ENCODE measurements around the gene POLDIP2. TPM values are rescaled to one million over a fixed set of nuclear protein-coding genes. Genes with fewer than 3 reads are reported as not detected.

Gene POLDIP2
- total RNA-seq, 6 experiments from 2014 or later: 92.5 to 156 (median 130) TPM

GRCh38 chr17:28404812-28405570, 47.7 kb upstream of the POLDIP2 start:
- Histone ChIP-seq H3K36me3 (peaks cover 0 to 35% (median 10%) of the 10 kb centered on the region in 4 donors), H3K4me3 (peak overlapping the region; percentile 83 to 94 (median 93)), H3K9me3 (no peaks in the 10 kb centered on the region), H3K4me1 (peaks cover 0 to 25% (median 9%) of the 10 kb centered on the region in 4 donors), H3K27ac (peak overlapping the region; percentile 19 to 81 (median 37)), H3K27me3 (no peaks in the 10 kb centered on the region)
- 45% methylated on average over 10 of the region's 33 CpGs for WGBS (ENCODE audit: insufficient coverage, low coverage, low lambda C conversion rate, missing lambda C conversion rate)
- intact Hi-C loops (cut with DNase I): no loop called here
- ATAC-seq (peak; percentile 76 to 88 (median 84)), DNase-seq (peak; percentile 80 to 94 (median 88))
- TF ChIP-seq POLR2A (IDR thresholded peaks at IDR 0.05) (peak; percentile 35), CTCF (IDR thresholded peaks at IDR 0.05) (no peak)

GRCh38 chr17:28404461-28404811, 47.1 kb upstream of the POLDIP2 start:
- intact Hi-C loops (cut with DNase I): no loop called here
- Histone ChIP-seq H3K4me3 (peak overlapping the region; percentile 83 to 94 (median 93)), H3K27ac (peak overlapping the region; percentile 19 to 81 (median 34)), H3K4me1 (peaks cover 0 to 28% (median 9%) of the 10 kb centered on the region in 4 donors), H3K36me3 (peaks cover 0 to 39% (median 10%) of the 10 kb centered on the region in 4 donors), H3K27me3 (no peaks in the 10 kb centered on the region), H3K9me3 (no peaks in the 10 kb centered on the region)
- ATAC-seq (no peak), DNase-seq (no peak)
- 71% methylated on average over 3 of the region's 5 CpGs for WGBS (ENCODE audit: insufficient coverage, low coverage, low lambda C conversion rate, missing lambda C conversion rate)
- TF ChIP-seq POLR2A (IDR thresholded peaks at IDR 0.05) (no peak), CTCF (IDR thresholded peaks at IDR 0.05) (no peak)

DNA sequence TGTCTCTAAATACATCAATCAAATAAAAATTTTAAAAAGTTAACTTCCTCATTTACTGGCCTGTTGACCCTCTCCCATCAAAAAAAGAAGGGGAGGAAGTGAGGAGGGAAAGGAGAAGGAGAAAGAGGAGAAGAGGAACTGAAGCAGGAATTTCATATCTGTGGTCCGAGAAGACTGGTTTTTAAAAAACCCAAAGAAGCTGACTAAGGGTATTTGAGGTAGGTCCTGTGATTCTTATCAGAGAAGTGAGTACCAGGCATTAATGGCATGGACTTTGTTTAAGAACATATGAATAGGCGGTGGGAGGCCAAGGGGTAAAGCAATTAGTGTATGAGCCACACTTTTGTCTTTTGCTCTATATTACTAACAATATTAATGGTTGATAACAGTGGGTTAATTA, 46.7 kb upstream of the POLDIP2 start:
- DNase-seq (no peak), ATAC-seq (no peak)
- no peak for TF ChIP-seq POLR2A (IDR thresholded peaks at IDR 0.05)
- TF ChIP-seq CTCF (IDR thresholded peaks at IDR 0.05): no peak
- H3K9me3 ChIP-seq: no peaks in the 10 kb centered on the region
- intact Hi-C loops (cut with DNase I): no loop called here
- H3K36me3 ChIP-seq: peaks cover 0 to 43% (median 10%) of the 10 kb centered on the region in 4 donors
- no peaks in the 10 kb centered on the region for H3K27me3 ChIP-seq
- peak overlapping the region in 2 of 3 donors; percentile 93 to 94 for H3K4me3 ChIP-seq
- whole genome bisulfite sequencing (ENCODE audit: insufficient coverage, low coverage, low lambda C conversion rate, missing lambda C conversion rate): 36% methylated on average over 2 of the region's 2 CpGs
- H3K4me1 ChIP-seq: peaks cover 0 to 32% (median 11%) of the 10 kb centered on the region in 4 donors
- H3K27ac ChIP-seq: peak overlapping the region in 1 of 3 donors; percentile 5

DNA sequence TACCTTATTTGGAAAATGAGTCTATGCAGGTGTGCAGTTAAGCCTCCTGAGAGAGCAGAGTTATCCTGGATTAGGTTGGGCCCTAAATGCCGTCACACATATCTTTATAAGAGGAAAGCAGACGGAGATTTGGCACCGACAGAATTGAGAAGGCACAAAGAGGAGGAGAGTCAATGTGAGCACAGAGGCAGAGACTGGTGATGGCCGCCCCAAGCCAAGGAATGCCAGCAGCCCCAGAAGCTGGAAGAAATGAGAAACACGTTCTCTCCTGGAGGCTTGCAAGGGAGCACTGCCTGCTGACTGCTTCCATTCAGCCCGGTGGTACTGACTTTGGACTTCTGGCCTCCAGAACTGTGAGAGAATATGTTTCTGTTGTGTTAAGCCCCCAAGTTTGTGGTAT, 45.5 kb upstream of the POLDIP2 start:
- H3K9me3 ChIP-seq: no peaks in the 10 kb centered on the region
- intact Hi-C loops (cut with DNase I): no loop called here
- peaks cover 0 to 44% (median 19%) of the 10 kb centered on the region in 4 donors for H3K4me1 ChIP-seq
- no peak for DNase-seq
- H3K27ac ChIP-seq: no peak overlapping the region
- 90% methylated on average over 5 of the region's 6 CpGs for WGBS (ENCODE audit: insufficient coverage, low coverage, low lambda C conversion rate, missing lambda C conversion rate)
- H3K4me3 ChIP-seq: no peak overlapping the region
- peaks cover 0 to 44% (median 10%) of the 10 kb centered on the region in 4 donors for H3K36me3 ChIP-seq
- ATAC-seq: no peak
- TF ChIP-seq CTCF (IDR thresholded peaks at IDR 0.05): no peak
- TF ChIP-seq POLR2A (IDR thresholded peaks at IDR 0.05): no peak
- H3K27me3 ChIP-seq: no peaks in the 10 kb centered on the region
